ENCODE results near the gene RANBP1. TPM values are rescaled to one million over a fixed set of nuclear protein-coding genes. Genes with fewer than 3 reads are reported as not detected.

Gene RANBP1
- 522 and 531 TPM in 2 replicates for total RNA-seq (2021)
- long read RNA-seq, transcript RANBP1-201 (6 exons, 837 nt): major isoform, 250 of 496 reads
- long read RNA-seq, transcript RANBP1-205 (6 exons, 932 nt): minor isoform, 5 of 496 reads
- long read RNA-seq, transcript RANBP1-202 (6 exons, 1,132 nt): minor isoform, 191 of 496 reads
- long read RNA-seq, partial matches to known transcripts: 31 of 496 reads
- long read RNA-seq, other reads (novel, unspliced or antisense): 16 of 496 reads

DNA sequence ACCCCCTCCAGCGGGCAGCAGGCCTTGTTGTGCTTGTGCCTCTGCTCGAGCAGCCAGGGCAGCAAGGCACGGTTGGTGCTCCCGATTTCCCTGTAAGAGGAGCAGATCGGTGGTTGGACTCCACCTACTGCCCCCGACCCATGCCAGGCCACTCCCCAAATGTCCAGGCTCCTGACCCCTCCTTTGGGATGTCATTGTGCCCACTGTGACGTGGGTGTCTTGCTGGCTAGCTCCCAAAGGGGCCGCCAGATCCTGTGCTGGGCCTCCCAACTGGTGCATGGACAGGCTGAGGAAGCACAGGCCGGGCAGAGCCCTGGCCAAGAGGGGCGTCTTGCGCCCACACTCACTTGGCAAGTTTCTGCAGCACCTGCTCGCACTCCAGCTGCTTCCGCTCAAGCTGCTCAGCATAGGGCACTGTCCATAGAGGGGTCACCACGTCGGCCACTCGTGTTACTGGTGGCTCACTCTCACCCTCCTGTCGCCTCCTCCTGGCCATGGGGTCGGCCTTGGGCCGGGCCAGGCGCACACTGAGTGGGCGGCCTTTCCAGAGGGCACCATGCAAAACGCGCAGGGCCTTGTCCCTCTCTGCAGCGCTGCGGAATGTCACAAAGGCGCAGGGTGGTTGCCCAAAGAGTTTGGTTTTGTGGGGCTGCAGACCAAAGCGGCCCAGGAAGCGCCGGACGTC lies at the start of gene RANBP1:
Gene RANBP1 (plus strand): TSS at position 414 of the 685 bp plus-strand sequence. CDS start 81 bp downstream, at position 495.
- DNase-seq: no peak
- WGBS (ENCODE audit: extremely low coverage, insufficient read length, low lambda C conversion rate): no CpG with 5 or more reads among the region's 30 CpGs
- peak within 1 kb of the TSS; percentile 66 for H3K4me2 ChIP-seq (ENCODE audit: insufficient read depth, insufficient read length, low read length)
- H3K27ac Mint-ChIP-seq: peak within 1 kb of the TSS; percentile 1 to 85 (median 77); a peak in 5 of 7 replicates
- no peak within 1 kb of the TSS for H2BK20ac ChIP-seq (ENCODE audit: low read depth, low read length, poor library complexity, severe bottlenecking)
- H3K79me2 ChIP-seq (ENCODE audit: insufficient read depth, low read length): peaks cover 29% of the 10 kb centered on the region
- H2BK120ac ChIP-seq (ENCODE audit: low read depth, low read length, poor library complexity, severe bottlenecking): no peak within 1 kb of the TSS
- peaks cover 34 to 60% (median 49%) of the 10 kb centered on the region in 3 experiments for H3K36me3 Mint-ChIP-seq (ENCODE audit: insufficient read depth in 1 of 3, low read depth in 3 of 3)
- H3K14ac ChIP-seq (ENCODE audit: insufficient read depth, low read length): peak within 1 kb of the TSS; percentile 88; the same call in 1 of the 2 replicates
- H3K27me3 Mint-ChIP-seq (ENCODE audit: low read depth): no peaks in the 10 kb centered on the region; the same call in 1 of the 2 replicates
- no peak within 1 kb of the TSS for H3K23ac ChIP-seq (ENCODE audit: insufficient read length, low read depth, low read length)
- no peaks in the 10 kb centered on the region for H4K20me1 ChIP-seq (ENCODE audit: control insufficient read depth, insufficient read depth, insufficient read length)
- no peak within 1 kb of the TSS for H3K27ac ChIP-seq (ENCODE audit: insufficient read length, low read depth, low read length)
- H3K23me2 ChIP-seq (ENCODE audit: insufficient read length, low read depth, low read length, poor library complexity, severe bottlenecking): peaks cover 8% of the 10 kb centered on the region
- H4K5ac ChIP-seq (ENCODE audit: insufficient read length, low read depth, low read length): no peak within 1 kb of the TSS
- H3T11ph ChIP-seq (ENCODE audit: low read length): no peak within 1 kb of the TSS
- H3K79me1 ChIP-seq (ENCODE audit: insufficient read depth, low read depth, low read length, poor library complexity, severe bottlenecking): peaks cover 10% of the 10 kb centered on the region
- no peaks in the 10 kb centered on the region for H3K4me1 ChIP-seq (ENCODE audit: insufficient read depth, low read length)
- H2BK5ac ChIP-seq (ENCODE audit: insufficient read length, low read length): no peak within 1 kb of the TSS
- H4K91ac ChIP-seq (ENCODE audit: insufficient read length, low read depth, low read length): no peak within 1 kb of the TSS
- peak within 1 kb of the TSS; percentile 82 for H3K9ac ChIP-seq (ENCODE audit: extremely low read depth, insufficient read length, low read length)
- no peaks in the 10 kb centered on the region for H3K9me3 Mint-ChIP-seq
- no peak within 1 kb of the TSS for H3K56ac ChIP-seq (ENCODE audit: insufficient read length, low read depth, low read length)
- no peak within 1 kb of the TSS for H2AK5ac ChIP-seq (ENCODE audit: insufficient read length, low read length)
- no peak within 1 kb of the TSS for H4K8ac ChIP-seq (replicated peaks; ENCODE audit: insufficient read length, low read depth, low read length)
- TF ChIP-seq, protein P1, sequence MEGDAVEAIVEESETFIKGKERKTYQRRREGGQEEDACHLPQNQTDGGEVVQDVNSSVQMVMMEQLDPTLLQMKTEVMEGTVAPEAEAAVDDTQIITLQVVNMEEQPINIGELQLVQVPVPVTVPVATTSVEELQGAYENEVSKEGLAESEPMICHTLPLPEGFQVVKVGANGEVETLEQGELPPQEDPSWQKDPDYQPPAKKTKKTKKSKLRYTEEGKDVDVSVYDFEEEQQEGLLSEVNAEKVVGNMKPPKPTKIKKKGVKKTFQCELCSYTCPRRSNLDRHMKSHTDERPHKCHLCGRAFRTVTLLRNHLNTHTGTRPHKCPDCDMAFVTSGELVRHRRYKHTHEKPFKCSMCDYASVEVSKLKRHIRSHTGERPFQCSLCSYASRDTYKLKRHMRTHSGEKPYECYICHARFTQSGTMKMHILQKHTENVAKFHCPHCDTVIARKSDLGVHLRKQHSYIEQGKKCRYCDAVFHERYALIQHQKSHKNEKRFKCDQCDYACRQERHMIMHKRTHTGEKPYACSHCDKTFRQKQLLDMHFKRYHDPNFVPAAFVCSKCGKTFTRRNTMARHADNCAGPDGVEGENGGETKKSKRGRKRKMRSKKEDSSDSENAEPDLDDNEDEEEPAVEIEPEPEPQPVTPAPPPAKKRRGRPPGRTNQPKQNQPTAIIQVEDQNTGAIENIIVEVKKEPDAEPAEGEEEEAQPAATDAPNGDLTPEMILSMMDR (conservative IDR thresholded peaks at IDR 0.05): no peak
- H3K4me3 Mint-ChIP-seq: peak within 1 kb of the TSS; percentile 85 to 91
- H3K9me3 ChIP-seq (ENCODE audit: control insufficient read depth, low read depth, low read length): no peaks in the 10 kb centered on the region
- no peak within 1 kb of the TSS for H2AFZ ChIP-seq (ENCODE audit: low read length)
- peak within 1 kb of the TSS; percentile 37; the same call in 1 of the 2 replicates for H2BK15ac ChIP-seq (ENCODE audit: low read depth, low read length)
- H3K27me3 ChIP-seq (ENCODE audit: insufficient read depth, low read length): no peaks in the 10 kb centered on the region
- H3K4ac ChIP-seq (ENCODE audit: low read depth, low read length): 0 out of 2 replicates have a peak within 1 kb of the TSS, but pooled peaks have one; percentile 15
- peak within 1 kb of the TSS; percentile 71 for H3K18ac ChIP-seq (ENCODE audit: insufficient read length, low read depth, low read length)
- H3K4me1 Mint-ChIP-seq: peaks cover 12 to 14% of the 10 kb centered on the region in 2 experiments
- no peak within 1 kb of the TSS for H2BK12ac ChIP-seq (ENCODE audit: insufficient read length, low read depth, low read length)

Data from H9 (cell line).